Measurements from ENCODE around the gene NOC2L. TPM values are rescaled to one million over a fixed set of nuclear protein-coding genes. Genes with fewer than 3 reads are reported as not detected.
"Not testable (repeated sequence)": the region's sequence is repeated elsewhere in the genome, so short reads cannot be mapped to it uniquely, and the experiment has no call there.

NOC2L gene
- total RNA-seq, 2 donors from 2014 or later: 83.5 to 97.3 TPM

DNA sequence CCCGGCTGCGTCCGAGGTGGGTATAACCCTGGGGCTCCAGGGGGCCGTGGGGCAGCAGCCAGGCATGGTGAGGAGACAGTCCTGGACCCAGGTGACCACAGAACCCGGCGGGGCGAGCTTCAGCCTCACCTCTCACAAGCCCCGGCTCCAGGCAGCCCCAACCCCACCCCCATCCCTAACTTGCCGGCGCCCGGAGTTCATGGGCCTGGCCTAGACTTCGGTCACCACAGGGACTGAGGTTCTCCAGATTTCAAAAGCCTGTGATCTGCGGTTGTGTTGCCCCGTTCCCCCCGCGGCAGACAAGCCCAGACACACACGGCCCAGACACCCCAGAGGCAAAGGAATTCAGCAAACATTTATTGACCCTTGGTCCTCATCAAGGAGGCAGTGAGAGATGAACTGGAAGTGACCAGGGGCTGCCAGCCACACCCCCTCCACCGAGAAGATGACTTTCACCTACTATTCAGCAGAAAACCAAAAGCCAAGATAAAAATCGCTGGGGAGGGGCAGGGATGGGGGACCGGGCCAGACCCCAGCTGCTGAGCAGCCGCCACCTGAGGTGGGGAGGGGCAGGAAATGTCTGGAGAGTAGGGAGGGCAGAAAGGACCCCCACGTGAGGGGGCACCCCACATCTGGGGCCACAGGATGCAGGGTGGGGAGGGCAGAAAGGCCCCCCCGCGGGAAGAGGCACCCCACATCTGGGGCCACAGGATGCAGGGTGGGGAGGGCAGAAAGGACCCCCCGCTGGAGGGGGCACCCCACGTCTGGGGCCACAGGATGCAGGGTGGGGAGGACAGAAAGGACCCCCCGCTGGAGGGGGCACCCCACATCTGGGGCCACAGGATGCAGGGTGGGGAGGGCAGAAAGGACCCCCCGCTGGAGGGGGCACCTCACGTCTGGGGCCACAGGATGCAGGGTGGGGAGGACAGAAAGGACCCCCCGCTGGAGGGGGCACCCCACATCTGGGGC, 36.9 kb upstream of the NOC2L start:
- Histone ChIP-seq H3K27me3 (ENCODE audit: control insufficient read depth, insufficient read depth, low read length, poor library complexity, severe bottlenecking) (peaks cover 34% of the 10 kb centered on the region), H3K36me3 (ENCODE audit: control insufficient read depth, insufficient read depth, low read length) (no peaks in the 10 kb centered on the region), H3K4me3 (ENCODE audit: low read length) (no peak overlapping the region), H3K9ac (ENCODE audit: extremely low read depth, low read length, poor library complexity, severe bottlenecking) (no peak overlapping the region), H3K27ac (ENCODE audit: low read depth, low read length) (no peak overlapping the region), H3K9me3 (ENCODE audit: control insufficient read depth, low read length) (peaks cover 15% of the 10 kb centered on the region), H3K4me1 (ENCODE audit: control insufficient read depth, insufficient read depth, low read length) (no peaks in the 10 kb centered on the region)
- Mint-ChIP-seq H3K4me3 (no peak overlapping the region), H3K27ac (no peak overlapping the region), H3K9me3 (peaks cover 18% of the 10 kb centered on the region), H3K4me1 (peaks cover 3% of the 10 kb centered on the region), H3K27me3 (ENCODE audit: insufficient read depth) (peaks cover 79% of the 10 kb centered on the region), H3K36me3 (ENCODE audit: low read depth) (no peaks in the 10 kb centered on the region)
- TF ChIP-seq, protein P1, sequence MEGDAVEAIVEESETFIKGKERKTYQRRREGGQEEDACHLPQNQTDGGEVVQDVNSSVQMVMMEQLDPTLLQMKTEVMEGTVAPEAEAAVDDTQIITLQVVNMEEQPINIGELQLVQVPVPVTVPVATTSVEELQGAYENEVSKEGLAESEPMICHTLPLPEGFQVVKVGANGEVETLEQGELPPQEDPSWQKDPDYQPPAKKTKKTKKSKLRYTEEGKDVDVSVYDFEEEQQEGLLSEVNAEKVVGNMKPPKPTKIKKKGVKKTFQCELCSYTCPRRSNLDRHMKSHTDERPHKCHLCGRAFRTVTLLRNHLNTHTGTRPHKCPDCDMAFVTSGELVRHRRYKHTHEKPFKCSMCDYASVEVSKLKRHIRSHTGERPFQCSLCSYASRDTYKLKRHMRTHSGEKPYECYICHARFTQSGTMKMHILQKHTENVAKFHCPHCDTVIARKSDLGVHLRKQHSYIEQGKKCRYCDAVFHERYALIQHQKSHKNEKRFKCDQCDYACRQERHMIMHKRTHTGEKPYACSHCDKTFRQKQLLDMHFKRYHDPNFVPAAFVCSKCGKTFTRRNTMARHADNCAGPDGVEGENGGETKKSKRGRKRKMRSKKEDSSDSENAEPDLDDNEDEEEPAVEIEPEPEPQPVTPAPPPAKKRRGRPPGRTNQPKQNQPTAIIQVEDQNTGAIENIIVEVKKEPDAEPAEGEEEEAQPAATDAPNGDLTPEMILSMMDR (conservative IDR thresholded peaks at IDR 0.05): no peak
- 69 to 81% methylated on average over 11 to 26 of the region's 30 CpGs for WGBS, 2 experiments (ENCODE audit: insufficient coverage in 1 of 2, insufficient read length in 1 of 2)
- peak; percentile 75 for DNase-seq

DNA sequence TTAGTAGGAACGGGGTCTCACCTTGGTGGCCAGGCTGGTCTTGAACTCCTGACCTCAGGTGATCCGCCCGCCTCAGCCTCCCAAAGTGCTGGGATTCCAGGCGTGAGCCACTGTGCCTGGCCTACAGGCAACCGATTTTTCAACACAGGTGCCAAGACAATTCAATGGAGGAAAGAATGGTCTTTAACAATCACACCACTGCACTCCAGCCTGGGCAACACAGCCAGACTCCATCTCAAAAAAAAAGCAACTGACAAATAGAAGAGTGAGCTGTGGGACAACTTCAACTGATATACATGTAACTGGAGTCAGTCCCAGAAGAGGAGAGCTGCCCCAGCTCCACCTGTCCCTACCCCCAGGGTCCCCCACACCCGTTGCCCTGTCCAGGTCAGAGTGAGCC, 35.5 kb upstream of the NOC2L start:
- not testable (repeated sequence) for H3K9ac ChIP-seq (ENCODE audit: extremely low read depth, low read length, poor library complexity, severe bottlenecking); H3K36me3 Mint-ChIP-seq (ENCODE audit: low read depth); H3K27ac Mint-ChIP-seq; H3K27ac ChIP-seq (ENCODE audit: low read depth, low read length); H3K4me1 ChIP-seq (ENCODE audit: control insufficient read depth, insufficient read depth, low read length); H3K4me1 Mint-ChIP-seq; H3K4me3 Mint-ChIP-seq; DNase-seq; H3K36me3 ChIP-seq (ENCODE audit: control insufficient read depth, insufficient read depth, low read length); H3K4me3 ChIP-seq (ENCODE audit: low read length)
- peaks cover 19% of the 10 kb centered on the region for H3K9me3 Mint-ChIP-seq
- WGBS, 2 experiments (ENCODE audit: insufficient coverage in 1 of 2, insufficient read length in 1 of 2): 75 to 93% methylated on average over 2 to 6 of the region's 6 CpGs
- Histone ChIP-seq H3K9me3 (ENCODE audit: control insufficient read depth, low read length) (peaks cover 15% of the 10 kb centered on the region), H3K27me3 (ENCODE audit: control insufficient read depth, insufficient read depth, low read length, poor library complexity, severe bottlenecking) (peaks cover 45% of the 10 kb centered on the region)
- H3K27me3 Mint-ChIP-seq (ENCODE audit: insufficient read depth): peaks cover 88% of the 10 kb centered on the region

DNA sequence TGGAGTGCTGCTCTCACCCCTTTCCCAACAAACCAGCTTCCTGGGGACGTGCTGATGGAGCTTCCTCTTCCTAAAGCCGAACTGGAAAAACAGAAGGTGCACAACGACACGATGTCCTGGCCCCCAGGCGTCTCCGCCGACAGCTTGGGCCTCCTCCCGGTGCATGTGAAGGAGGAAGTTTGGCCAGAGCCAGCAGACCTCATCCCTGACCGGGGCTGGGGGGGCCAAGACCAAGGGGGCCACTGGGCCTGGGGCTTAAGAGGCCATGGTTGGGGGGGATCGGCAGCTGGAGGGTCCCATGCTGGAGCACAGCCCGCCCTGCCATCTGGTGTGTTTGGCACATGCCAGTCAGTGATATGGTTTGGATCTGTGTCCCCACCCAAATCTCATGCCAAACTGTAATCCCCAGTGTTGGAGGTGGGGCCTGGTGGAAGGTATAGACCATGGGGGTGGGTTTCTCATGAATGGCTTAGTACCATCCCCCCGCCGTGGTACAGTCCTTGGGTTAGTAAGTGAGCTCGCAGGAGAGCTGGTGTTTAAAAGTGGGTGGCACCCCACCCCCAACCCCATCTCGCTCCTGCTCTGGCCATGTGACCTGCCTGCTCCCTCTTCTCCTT, 34.4 kb upstream of the NOC2L start:
- H3K4me3 ChIP-seq (ENCODE audit: low read length): no peak overlapping the region
- peaks cover 24% of the 10 kb centered on the region for H3K9me3 Mint-ChIP-seq
- H3K36me3 ChIP-seq (ENCODE audit: control insufficient read depth, insufficient read depth, low read length): no peaks in the 10 kb centered on the region
- no peak for DNase-seq
- H3K27ac Mint-ChIP-seq: no peak overlapping the region
- H3K27me3 Mint-ChIP-seq (ENCODE audit: insufficient read depth): peaks cover 91% of the 10 kb centered on the region
- no peak overlapping the region for H3K9ac ChIP-seq (ENCODE audit: extremely low read depth, low read length, poor library complexity, severe bottlenecking)
- 80 to 83% methylated on average over 1 to 15 of the region's 15 CpGs for WGBS, 2 experiments (ENCODE audit: insufficient coverage in 1 of 2, insufficient read length in 1 of 2)
- H3K9me3 ChIP-seq (ENCODE audit: control insufficient read depth, low read length): peaks cover 15% of the 10 kb centered on the region
- H3K4me1 ChIP-seq (ENCODE audit: control insufficient read depth, insufficient read depth, low read length): no peaks in the 10 kb centered on the region
- peaks cover 3% of the 10 kb centered on the region for H3K4me1 Mint-ChIP-seq
- H3K27ac ChIP-seq (ENCODE audit: low read depth, low read length): no peak overlapping the region
- TF ChIP-seq, protein P1 (conservative IDR thresholded peaks at IDR 0.05): no peak
- no peaks in the 10 kb centered on the region for H3K36me3 Mint-ChIP-seq (ENCODE audit: low read depth)
- peaks cover 55% of the 10 kb centered on the region for H3K27me3 ChIP-seq (ENCODE audit: control insufficient read depth, insufficient read depth, low read length, poor library complexity, severe bottlenecking)
- H3K4me3 Mint-ChIP-seq: no peak overlapping the region
